Measurements from ENCODE around the gene MCF2L2. TPM values are rescaled to one million over a fixed set of nuclear protein-coding genes. Genes with fewer than 3 reads are reported as not detected.

MCF2L2 gene
- total and polyA plus RNA-seq, 2 experiments from 2014 or later: not detected

DNA sequence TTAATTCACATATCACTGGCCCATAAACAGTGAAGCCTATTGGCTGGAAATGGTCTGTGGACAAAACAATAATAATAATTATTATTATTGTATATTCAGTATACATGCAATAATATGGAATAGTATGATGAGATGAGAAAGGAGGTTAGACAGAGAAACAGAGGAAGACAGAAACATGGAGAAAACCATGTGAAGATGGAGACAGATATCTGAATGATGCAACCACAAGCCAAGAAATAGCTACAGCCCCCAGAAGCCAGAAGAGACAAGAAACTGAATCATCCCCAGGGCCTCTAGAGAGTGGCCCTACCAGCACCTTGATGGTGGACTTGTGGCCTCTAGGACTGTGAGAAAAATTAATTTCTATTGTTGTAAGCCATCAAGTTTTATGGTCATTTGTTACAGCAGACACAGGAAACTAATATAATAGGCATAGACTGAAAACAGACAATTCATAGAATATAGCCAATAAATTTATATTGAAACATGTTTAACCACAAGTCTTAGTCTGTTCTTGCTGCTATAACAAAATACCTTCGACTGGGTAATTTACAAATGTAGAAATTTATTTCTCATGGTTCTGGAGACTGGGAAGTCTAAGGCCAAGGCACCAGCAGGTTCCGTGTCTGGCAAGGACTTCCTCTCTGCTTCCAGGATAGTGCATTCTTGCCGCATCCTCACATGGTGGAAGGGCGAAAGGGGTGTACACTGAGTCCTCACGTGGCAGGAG lies 31.6 kb downstream of the MCF2L2 start:
- Histone ChIP-seq H3K79me2 (ENCODE audit: insufficient read depth) (no peaks in the 10 kb centered on the region), H4K20me1 (ENCODE audit: insufficient read depth) (no peaks in the 10 kb centered on the region), H3K4me2 (ENCODE audit: unreplicated experiment) (no peak overlapping the region), H2AFZ (no peak overlapping the region), H3K9me3 (ENCODE audit: low read depth) (no peaks in the 10 kb centered on the region), H3K9ac (no peak overlapping the region), H3K27ac (no peak overlapping the region), H3K9me2 (ENCODE audit: insufficient read depth) (no peaks in the 10 kb centered on the region), H3F3A (ENCODE audit: insufficient read depth) (no peaks in the 10 kb centered on the region), H3K4me3 (no peak overlapping the region), H3K27me3 (replicated peaks; ENCODE audit: insufficient read depth) (peaks cover 48% of the 10 kb centered on the region), H3K36me3 (ENCODE audit: low read depth) (no peaks in the 10 kb centered on the region), H3K4me1 (ENCODE audit: insufficient read depth) (no peaks in the 10 kb centered on the region)
- in situ Hi-C loops (cut with MboI): loop anchor here (25.0 kb wide), 2 partner anchors 485 to 685 kb away; no protein-coding TSS in a partner anchor
- no peak for TF ChIP-seq EZH2phosphoT487 (IDR thresholded peaks at IDR 0.05; ENCODE audit: insufficient read depth, low read depth)
- DNase-seq: no peak
- 57 to 62% methylated on average over 5 of the region's 5 CpGs for WGBS, 2 experiments (ENCODE audit: low coverage in 1 of 2, low lambda C conversion rate in 2 of 2, missing lambda C conversion rate in 2 of 2)

DNA sequence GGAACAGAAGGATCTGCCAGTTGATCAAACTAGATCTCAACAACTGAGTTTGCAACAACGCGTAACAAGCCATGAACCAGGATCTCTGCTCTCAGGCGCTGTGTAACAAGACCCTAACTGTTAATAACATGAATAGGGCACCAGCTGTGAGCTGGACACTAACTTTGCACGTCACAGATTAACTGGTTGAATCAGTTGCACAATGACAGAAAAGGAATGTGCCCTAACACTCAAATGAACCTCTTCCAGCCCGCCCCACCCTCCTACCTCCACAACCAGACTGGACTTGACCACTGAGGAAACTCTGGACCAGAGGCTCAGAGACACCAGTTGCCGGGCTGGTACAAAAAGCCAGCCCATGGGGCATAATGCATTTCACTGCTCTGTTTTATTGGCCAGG lies 34.3 kb downstream of the MCF2L2 start:
- TF ChIP-seq EZH2phosphoT487 (IDR thresholded peaks at IDR 0.05; ENCODE audit: insufficient read depth, low read depth): no peak
- TF ChIP-seq EZH2 (IDR thresholded peaks at IDR 0.05; ENCODE audit: insufficient read depth, poor library complexity, severe bottlenecking): no peak
- in situ Hi-C loops (cut with MboI): loop anchor here (25.0 kb wide), 2 partner anchors 482 to 682 kb away; no protein-coding TSS in a partner anchor
- Histone ChIP-seq H3K4me2 (ENCODE audit: unreplicated experiment) (no peak overlapping the region), H3F3A (ENCODE audit: insufficient read depth) (no peaks in the 10 kb centered on the region), H3K9ac (no peak overlapping the region), H3K36me3 (ENCODE audit: low read depth) (no peaks in the 10 kb centered on the region), H3K9me2 (ENCODE audit: insufficient read depth) (no peaks in the 10 kb centered on the region), H3K27ac (no peak overlapping the region), H3K79me2 (ENCODE audit: insufficient read depth) (no peaks in the 10 kb centered on the region), H3K9me3 (ENCODE audit: low read depth) (no peaks in the 10 kb centered on the region), H3K4me1 (ENCODE audit: insufficient read depth) (no peaks in the 10 kb centered on the region), H4K20me1 (ENCODE audit: insufficient read depth) (no peaks in the 10 kb centered on the region), H3K4me3 (no peak overlapping the region), H3K27me3 (replicated peaks; ENCODE audit: insufficient read depth) (peaks cover 47% of the 10 kb centered on the region), H2AFZ (no peak overlapping the region)
- WGBS, 2 experiments (ENCODE audit: low coverage in 1 of 2, low lambda C conversion rate in 2 of 2, missing lambda C conversion rate in 2 of 2): 76 to 80% methylated on average over 6 of the region's 6 CpGs
- no peak for DNase-seq

DNA sequence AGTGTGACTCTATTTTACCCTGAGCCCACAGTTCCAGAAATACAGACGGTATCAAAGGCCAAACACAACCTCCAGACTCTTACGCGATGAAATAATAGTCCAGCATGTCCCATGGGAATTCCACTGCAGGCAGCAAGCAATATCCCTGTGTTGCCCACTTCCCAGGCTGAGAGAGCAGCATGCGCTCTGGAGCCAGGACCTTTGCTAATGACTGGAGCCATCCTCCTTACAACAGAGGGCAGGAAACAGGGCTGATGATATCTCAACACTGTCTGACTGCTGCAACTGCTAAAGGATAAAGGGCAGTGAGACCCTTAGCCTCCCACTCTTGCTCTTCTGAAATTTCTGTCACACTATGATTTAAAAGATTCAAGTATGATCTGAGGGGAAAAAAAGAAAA lies 34.8 kb downstream of the MCF2L2 start:
- Histone ChIP-seq H3K27me3 (replicated peaks; ENCODE audit: insufficient read depth) (peaks cover 42% of the 10 kb centered on the region), H3F3A (ENCODE audit: insufficient read depth) (no peaks in the 10 kb centered on the region), H4K20me1 (ENCODE audit: insufficient read depth) (no peaks in the 10 kb centered on the region), H2AFZ (no peak overlapping the region), H3K9me2 (ENCODE audit: insufficient read depth) (no peaks in the 10 kb centered on the region), H3K27ac (no peak overlapping the region), H3K79me2 (ENCODE audit: insufficient read depth) (no peaks in the 10 kb centered on the region), H3K36me3 (ENCODE audit: low read depth) (no peaks in the 10 kb centered on the region), H3K9ac (no peak overlapping the region), H3K9me3 (ENCODE audit: low read depth) (no peaks in the 10 kb centered on the region), H3K4me1 (ENCODE audit: insufficient read depth) (no peaks in the 10 kb centered on the region), H3K4me3 (no peak overlapping the region), H3K4me2 (ENCODE audit: unreplicated experiment) (no peak overlapping the region)
- peak; percentile 20 for DNase-seq
- in situ Hi-C loops (cut with MboI): loop anchor here (25.0 kb wide), 2 partner anchors 481 to 681 kb away; no protein-coding TSS in a partner anchor
- TF ChIP-seq EZH2 (IDR thresholded peaks at IDR 0.05; ENCODE audit: insufficient read depth, poor library complexity, severe bottlenecking) (no peak), EZH2phosphoT487 (IDR thresholded peaks at IDR 0.05; ENCODE audit: insufficient read depth, low read depth) (no peak)
- WGBS, 2 experiments (ENCODE audit: low coverage in 1 of 2, low lambda C conversion rate in 2 of 2, missing lambda C conversion rate in 2 of 2): 27 to 34% methylated on average over 4 of the region's 4 CpGs

DNA sequence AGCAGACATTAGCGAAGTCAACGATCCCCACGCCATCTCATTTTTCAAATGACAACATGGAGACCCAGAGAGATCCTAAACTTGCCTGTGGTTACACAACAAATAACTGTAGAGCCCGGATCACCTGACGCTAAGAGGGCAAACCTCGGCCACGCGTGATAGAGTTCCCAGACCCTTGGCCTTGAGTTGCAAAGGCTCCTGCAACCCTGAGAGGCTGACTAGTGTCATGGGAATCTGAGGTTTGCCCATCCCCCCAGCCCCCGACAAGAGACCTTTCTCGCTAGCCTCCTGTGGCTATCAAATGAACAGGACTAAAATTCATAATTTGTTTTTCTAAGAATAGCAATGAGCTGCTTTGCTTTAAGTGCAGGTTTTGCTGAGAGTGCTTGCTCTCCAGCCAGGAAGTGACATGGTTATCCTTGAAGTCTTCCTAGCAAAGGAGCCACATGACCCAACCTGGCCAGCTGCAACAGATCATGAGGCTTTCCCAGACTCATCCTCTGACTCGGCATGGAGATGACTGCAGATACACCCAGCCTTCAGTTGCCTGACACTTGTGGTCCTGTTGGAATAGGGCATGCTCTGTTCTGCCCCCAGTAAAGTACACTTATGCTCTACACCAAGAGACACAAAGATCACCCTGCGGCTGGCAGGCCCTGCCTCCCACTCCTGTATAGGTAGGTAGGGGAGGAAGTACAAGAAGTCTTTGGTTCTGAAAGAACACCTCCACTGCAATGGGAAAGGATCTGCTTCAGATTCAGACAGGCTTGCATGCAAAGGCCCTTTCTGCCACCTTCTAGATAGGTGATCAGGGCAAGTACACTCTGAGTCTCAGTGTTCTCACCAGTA lies 36.0 kb downstream of the MCF2L2 start:
- WGBS, 2 experiments (ENCODE audit: low coverage in 1 of 2, low lambda C conversion rate in 2 of 2, missing lambda C conversion rate in 2 of 2): 85 to 87% methylated on average over 12 of the region's 12 CpGs
- Histone ChIP-seq H3K79me2 (ENCODE audit: insufficient read depth) (no peaks in the 10 kb centered on the region), H3K27me3 (replicated peaks; ENCODE audit: insufficient read depth) (peaks cover 31% of the 10 kb centered on the region), H3K9ac (no peak overlapping the region), H3F3A (ENCODE audit: insufficient read depth) (no peaks in the 10 kb centered on the region), H3K4me1 (ENCODE audit: insufficient read depth) (no peaks in the 10 kb centered on the region), H3K27ac (no peak overlapping the region), H3K36me3 (ENCODE audit: low read depth) (no peaks in the 10 kb centered on the region), H3K9me2 (ENCODE audit: insufficient read depth) (no peaks in the 10 kb centered on the region), H3K4me3 (no peak overlapping the region), H4K20me1 (ENCODE audit: insufficient read depth) (no peaks in the 10 kb centered on the region), H3K4me2 (ENCODE audit: unreplicated experiment) (no peak overlapping the region), H3K9me3 (ENCODE audit: low read depth) (no peaks in the 10 kb centered on the region), H2AFZ (no peak overlapping the region)
- TF ChIP-seq EZH2phosphoT487 (IDR thresholded peaks at IDR 0.05; ENCODE audit: insufficient read depth, low read depth) (no peak), EZH2 (IDR thresholded peaks at IDR 0.05; ENCODE audit: insufficient read depth, poor library complexity, severe bottlenecking) (no peak)
- in situ Hi-C loops (cut with MboI): loop anchor here (25.0 kb wide), 2 partner anchors 480 to 680 kb away; no protein-coding TSS in a partner anchor
- DNase-seq: peak; percentile 46
